Osteocyte (in vitro differentiated cells): ENCODE measurements around the gene SLC1A3. TPM values are rescaled to one million over a fixed set of nuclear protein-coding genes. Genes with fewer than 3 reads are reported as not detected.

Experiments used
- DNase-seq: peaks from one replicate; pipeline ENCODE4 v3.0.0; 2021; ENCODE audit warnings: mixed read lengths; ENCODE audit not compliant: unreplicated experiment; ENCODE audit errors: extremely low spot score
- H3K27ac Mint-ChIP-seq: one replicate; pipeline ENCODE4 v1.8.0; 2021; ENCODE audit warnings: mild to moderate bottlenecking, mixed read lengths; ENCODE audit not compliant: unreplicated experiment
- H3K27me3 Mint-ChIP-seq: one replicate; pipeline ENCODE4 v1.8.0; 2021; ENCODE audit warnings: mixed read lengths; ENCODE audit not compliant: unreplicated experiment
- H3K36me3 Mint-ChIP-seq: one replicate; pipeline ENCODE4 v1.8.0; 2021; ENCODE audit warnings: mixed read lengths; ENCODE audit not compliant: unreplicated experiment
- H3K4me1 Mint-ChIP-seq: one replicate; pipeline ENCODE4 v1.8.0; 2021; ENCODE audit warnings: mixed read lengths; ENCODE audit not compliant: unreplicated experiment
- H3K4me3 Mint-ChIP-seq: one replicate; pipeline ENCODE4 v1.8.0; 2021; ENCODE audit warnings: mild to moderate bottlenecking, moderate library complexity, mixed read lengths; ENCODE audit not compliant: unreplicated experiment
- H3K9me3 Mint-ChIP-seq: one replicate; pipeline ENCODE4 v1.8.0; 2021; ENCODE audit warnings: mixed read lengths; ENCODE audit not compliant: unreplicated experiment
- CTCF ChIP-seq: fragments of 200-600 bp; sonication (generic); IDR thresholded peaks from 2 replicates; pipeline ENCODE4 v1.5.0; 2021; ENCODE audit warnings: antibody characterized with exemption, mild to moderate bottlenecking, moderate library complexity
- total RNA-seq: library from RNA; stranded (reverse); gene quantifications from 2 replicates; pipeline ENCODE4 v1.2.1, GENCODE V29; 2021

SLC1A3 gene
- total RNA-seq, 1 donor from 2014 or later = 19.9 TPM

DNA sequence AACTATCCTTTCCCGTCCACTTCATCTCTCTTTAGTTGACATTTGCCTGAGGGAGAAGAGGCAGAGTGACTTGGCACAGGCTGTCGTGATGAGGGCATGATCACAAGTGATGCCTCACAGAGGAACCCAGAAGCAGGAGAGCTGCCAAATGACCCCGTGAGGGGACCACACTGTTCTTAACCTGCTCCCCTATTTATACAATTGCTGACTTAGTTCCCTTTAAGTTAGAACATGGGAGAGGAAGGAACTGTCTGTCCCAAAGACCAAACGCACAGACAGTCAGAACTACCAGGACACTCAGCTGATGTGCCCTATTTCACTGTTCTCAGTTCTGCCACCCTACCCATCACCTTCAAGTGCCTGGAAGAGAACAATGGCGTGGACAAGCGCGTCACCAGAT, 73.7 kb downstream of the SLC1A3 start:
- H3K9me3 Mint-ChIP-seq = no peaks in the 10 kb centered on the region
- H3K4me3 Mint-ChIP-seq = no peak overlapping the region
- peaks cover 4% of the 10 kb centered on the region for H3K27me3 Mint-ChIP-seq
- TF ChIP-seq CTCF = no peak
- H3K36me3 Mint-ChIP-seq = peaks cover 13% of the 10 kb centered on the region
- H3K27ac Mint-ChIP-seq = no peak overlapping the region
- DNase-seq = no peak
- peaks cover 6% of the 10 kb centered on the region for H3K4me1 Mint-ChIP-seq

- Mint-ChIP-seq H3K4me1 (no peaks in the 10 kb centered on the region), H3K27ac (no peak overlapping the region), H3K4me3 (no peak overlapping the region), H3K27me3 (peaks cover 4% of the 10 kb centered on the region), H3K9me3 (no peaks in the 10 kb centered on the region), H3K36me3 (peaks cover 19% of the 10 kb centered on the region)
- DNase-seq = no peak
- no peak for TF ChIP-seq CTCF
Measured at GRCh38 chr5:36681711-36682110, 75.3 kb downstream of the SLC1A3 start.

DNA sequence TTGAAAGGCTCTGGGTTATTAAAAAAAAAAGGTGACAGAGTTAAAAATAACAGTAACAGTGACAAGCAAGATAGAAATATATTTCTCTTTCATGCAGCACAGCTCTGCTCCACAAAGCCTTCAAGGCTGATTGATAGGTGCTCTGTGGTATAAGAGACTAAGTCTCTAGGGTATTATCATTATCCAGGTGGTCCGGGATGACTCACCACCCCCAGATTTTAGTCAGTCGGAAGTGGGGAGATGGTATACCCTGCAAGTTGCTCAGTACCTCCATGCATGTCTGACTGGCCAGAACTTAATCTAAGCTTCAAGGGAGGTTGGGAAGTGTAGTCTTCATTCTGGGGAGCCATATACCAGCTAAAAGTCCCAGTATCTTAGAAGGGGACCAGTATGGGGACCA, 76.1 kb downstream of the SLC1A3 start:
- Mint-ChIP-seq H3K27ac (no peak overlapping the region), H3K4me1 (no peaks in the 10 kb centered on the region), H3K27me3 (peaks cover under 1% of the 10 kb centered on the region), H3K4me3 (no peak overlapping the region), H3K36me3 (peaks cover 16% of the 10 kb centered on the region), H3K9me3 (no peaks in the 10 kb centered on the region)
- no peak for DNase-seq
- no peak for TF ChIP-seq CTCF

GRCh38 chr5:36683821-36684434, 77.5 kb downstream of the SLC1A3 start:
- peaks cover 15% of the 10 kb centered on the region for H3K36me3 Mint-ChIP-seq
- no peak for DNase-seq
- H3K27ac Mint-ChIP-seq = no peak overlapping the region
- TF ChIP-seq CTCF = no peak
- no peak overlapping the region for H3K4me3 Mint-ChIP-seq
- H3K9me3 Mint-ChIP-seq = no peaks in the 10 kb centered on the region
- no peaks in the 10 kb centered on the region for H3K27me3 Mint-ChIP-seq
- no peaks in the 10 kb centered on the region for H3K4me1 Mint-ChIP-seq

- Mint-ChIP-seq H3K27me3 (no peaks in the 10 kb centered on the region), H3K9me3 (no peaks in the 10 kb centered on the region), H3K36me3 (peaks cover 9% of the 10 kb centered on the region), H3K27ac (no peak overlapping the region), H3K4me1 (peaks cover 8% of the 10 kb centered on the region), H3K4me3 (no peak overlapping the region)
- no peak for DNase-seq
- no peak for TF ChIP-seq CTCF
Measured at GRCh38 chr5:36685631-36686288, 79.4 kb downstream of the SLC1A3 start.
